ENCODE measurements around the gene PDX1. TPM values are rescaled to one million over a fixed set of nuclear protein-coding genes. Genes with fewer than 3 reads are reported as not detected.

PDX1 gene
- total and polyA plus RNA-seq, 2 of the 13 experiments (the other 11 are each of a cell fraction or from before 2014, with no cell fraction given) = 0.07 TPM; not detected in 1

GRCh38 chr13:27960362-27961226, 40.8 kb downstream of the PDX1 start (continued):
- TF ChIP-seq ZNF609 (CRISPR knock-in tag; IDR thresholded peaks at IDR 0.05; ENCODE audit: borderline replicate concordance) (peak; percentile 96), MAZ (IDR thresholded peaks at IDR 0.05; ENCODE audit: borderline replicate concordance, low read depth, low read length) (no peak; the same call in 1 of the 2 replicates), MAZ (CRISPR knock-in tag; IDR thresholded peaks at IDR 0.05; ENCODE audit: low read depth) (peak; percentile 60), MAF1 (CRISPR knock-in tag; IDR thresholded peaks at IDR 0.05; ENCODE audit: borderline replicate concordance) (no peak), ZSCAN5A (CRISPR knock-in tag; IDR thresholded peaks at IDR 0.05; ENCODE audit: borderline replicate concordance) (peak; percentile 80; the same call in 1 of the 2 replicates), TOPORS (CRISPR knock-in tag; IDR thresholded peaks at IDR 0.05) (peak; percentile 95), ZUFSP (CRISPR knock-in tag; IDR thresholded peaks at IDR 0.05; ENCODE audit: borderline replicate concordance) (no peak), TAF15 (IDR thresholded peaks at IDR 0.05; ENCODE audit: low read depth, low read length, poor library complexity, severe bottlenecking) (peak; percentile 31), HMGXB4 (CRISPR knock-in tag; IDR thresholded peaks at IDR 0.05; ENCODE audit: borderline replicate concordance in 1 of 2, low read depth in 1 of 2) (peak; percentile 62 to 74; a peak in 3 of 4 replicates), THAP11 (CRISPR knock-in tag; IDR thresholded peaks at IDR 0.05) (peak; percentile 75), JARID2 (CRISPR knock-in tag; IDR thresholded peaks at IDR 0.05; ENCODE audit: insufficient replicate concordance) (no peak), ZNF549 (CRISPR knock-in tag; IDR thresholded peaks at IDR 0.05) (0 out of 2 replicates have a peak, but pooled peaks have one; percentile 22), ZFP62 (CRISPR knock-in tag; IDR thresholded peaks at IDR 0.05) (no peak), ZBTB25 (CRISPR knock-in tag; IDR thresholded peaks at IDR 0.05) (peak; percentile 92)
